Activated B cell treated with CpG ODN at 0.5 μM for 24 hours (primary cell): Measurements from ENCODE around the gene SLC25A1. TPM values are rescaled to one million over a fixed set of nuclear protein-coding genes. Genes with fewer than 3 reads are reported as not detected.

Experiments used
- ATAC-seq: fragments of 200-7000 bp; cut with Tn5 transposase; one replicate; pipeline ENCODE4 v1.10.0; 2021; ENCODE audit warnings: low read depth, mild to moderate bottlenecking, moderate library complexity
- CTCF ChIA-PET: fragments of 350-600 bp; sonication (Branson Sonifier 250); formaldehyde crosslinking; loops from one replicate; lab custom pipeline; 2021; ENCODE audit warnings: antibody characterized with exemption; lab: Charles Lee
- POLR2A ChIA-PET: fragments of 350-600 bp; sonication (Branson Sonifier 250); formaldehyde crosslinking; loops from one replicate; lab custom pipeline; 2021; ENCODE audit warnings: antibody characterized with exemption; lab: Charles Lee
- DNase-seq: peaks from one replicate; pipeline ENCODE4 v3.0.0; 2022
- H3K27ac Mint-ChIP-seq: one replicate; pipeline ENCODE4 v1.8.0; 2020; ENCODE audit warnings: mixed read lengths
- H3K27me3 Mint-ChIP-seq: one replicate; pipeline ENCODE4 v1.8.0; 2021; ENCODE audit warnings: mixed read lengths
- H3K36me3 Mint-ChIP-seq: one replicate; pipeline ENCODE4 v1.8.0; 2021; ENCODE audit warnings: low read depth, mixed read lengths
- H3K4me1 Mint-ChIP-seq: one replicate; pipeline ENCODE4 v1.8.0; 2021; ENCODE audit warnings: mixed read lengths
- H3K4me3 Mint-ChIP-seq: one replicate; pipeline ENCODE4 v1.8.0; 2020; ENCODE audit warnings: mild to moderate bottlenecking, mixed read lengths
- H3K9me3 Mint-ChIP-seq: one replicate; pipeline ENCODE4 v1.8.0; 2020; ENCODE audit warnings: mixed read lengths
- CTCF ChIP-seq: fragments of 200-600 bp; IDR thresholded peaks from one replicate; pipeline ENCODE4 v1.8.0; 2022; ENCODE audit warnings: antibody characterized with exemption, mild to moderate bottlenecking
- intact Hi-C: fragments of 100-400 bp; cut with micrococcal nuclease; formaldehyde crosslinking; loops from one replicate; pipeline ENCODE4 v1.15.1; 2024
- total RNA-seq: library from RNA; stranded (reverse); gene quantifications from 2 replicates; pipeline ENCODE4 v1.2.3, GENCODE V29; 2022

Gene SLC25A1
- total RNA-seq, 1 donor from 2014 or later: 44.2 TPM

- CTCF ChIA-PET: no interaction called here
- TF ChIP-seq CTCF: no peak
- H3K27ac Mint-ChIP-seq: no peak overlapping the region
- H3K4me3 Mint-ChIP-seq: no peak overlapping the region
- no peaks in the 10 kb centered on the region for H3K9me3 Mint-ChIP-seq
- POLR2A ChIA-PET: no interaction called here
- no peaks in the 10 kb centered on the region for H3K4me1 Mint-ChIP-seq
- no peaks in the 10 kb centered on the region for H3K27me3 Mint-ChIP-seq
- no peak for DNase-seq
- no peak for ATAC-seq
- H3K36me3 Mint-ChIP-seq: peaks cover 28% of the 10 kb centered on the region
- intact Hi-C loops: no loop called here
These were observed 49.4 kb downstream of the SLC25A1 start for GRCh38 chr22:19128946-19129727.

DNA sequence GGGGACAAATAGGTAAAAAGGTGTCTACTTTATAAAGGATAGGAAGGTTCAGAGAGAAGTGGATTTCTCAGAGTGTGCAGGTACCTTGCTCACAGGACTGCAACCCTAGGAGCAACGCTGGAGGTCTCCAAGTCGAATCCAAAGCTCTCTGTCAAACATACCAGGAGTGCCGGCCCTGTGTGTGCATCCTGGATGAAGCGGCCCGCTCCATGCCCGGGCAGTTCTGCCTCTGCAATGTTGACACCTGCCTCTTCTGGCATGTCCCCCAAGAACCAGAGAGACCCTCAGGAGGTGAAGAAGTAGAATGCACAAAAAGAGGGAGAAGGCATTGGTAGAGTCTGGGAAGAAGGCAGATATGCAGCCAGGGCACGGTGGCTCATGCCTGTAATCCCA lies 50.5 kb downstream of the SLC25A1 start:
- no peak overlapping the region for H3K4me3 Mint-ChIP-seq
- H3K36me3 Mint-ChIP-seq: peaks cover 19% of the 10 kb centered on the region
- no peak for ATAC-seq
- no peak overlapping the region for H3K27ac Mint-ChIP-seq
- no peaks in the 10 kb centered on the region for H3K27me3 Mint-ChIP-seq
- no peaks in the 10 kb centered on the region for H3K9me3 Mint-ChIP-seq
- TF ChIP-seq CTCF: no peak
- CTCF ChIA-PET: no interaction called here
- POLR2A ChIA-PET: no interaction called here
- intact Hi-C loops: no loop called here
- DNase-seq: no peak
- H3K4me1 Mint-ChIP-seq: peaks cover 1% of the 10 kb centered on the region

DNA sequence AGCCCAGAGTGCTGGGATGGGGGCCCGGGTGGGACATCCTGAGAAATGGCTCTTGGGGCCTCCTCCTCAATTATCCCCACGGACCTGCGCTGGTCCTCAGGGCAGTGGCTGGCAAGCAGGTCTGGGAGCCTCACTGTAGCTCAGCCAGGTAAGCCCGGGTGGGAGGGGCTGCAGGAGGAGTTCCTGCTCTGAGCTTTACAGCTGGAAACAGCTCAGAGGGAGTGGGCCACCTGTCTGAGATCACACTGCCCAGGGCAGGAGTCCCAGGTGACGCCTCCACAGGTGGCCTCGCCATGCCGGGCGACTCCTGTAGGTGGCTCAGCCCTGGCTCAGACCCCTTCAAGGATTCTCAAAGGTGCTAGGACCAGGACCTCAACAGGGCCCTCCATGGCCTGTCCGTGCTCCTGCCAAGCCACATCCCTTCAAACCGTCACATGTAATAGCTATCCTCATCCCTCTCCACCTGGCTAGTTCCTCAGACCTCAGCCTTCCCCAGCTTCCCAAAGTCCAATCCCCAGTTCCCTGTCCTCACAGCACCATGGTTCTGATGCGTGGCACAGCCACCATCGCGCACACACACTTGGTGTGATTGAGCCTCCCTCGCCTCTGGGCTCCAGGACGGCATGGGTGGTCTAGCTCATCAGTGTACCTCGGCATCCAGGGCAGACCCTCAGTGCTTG lies 51.1 kb downstream of the SLC25A1 start:
- no peak for DNase-seq
- intact Hi-C loops: no loop called here
- ChIA-PET POLR2A (no interaction called here), CTCF (no interaction called here)
- Mint-ChIP-seq H3K9me3 (no peaks in the 10 kb centered on the region), H3K27ac (no peak overlapping the region), H3K4me3 (no peak overlapping the region), H3K36me3 (peaks cover 14% of the 10 kb centered on the region), H3K4me1 (peaks cover 7% of the 10 kb centered on the region), H3K27me3 (no peaks in the 10 kb centered on the region)
- TF ChIP-seq CTCF: no peak
- no peak for ATAC-seq

DNA sequence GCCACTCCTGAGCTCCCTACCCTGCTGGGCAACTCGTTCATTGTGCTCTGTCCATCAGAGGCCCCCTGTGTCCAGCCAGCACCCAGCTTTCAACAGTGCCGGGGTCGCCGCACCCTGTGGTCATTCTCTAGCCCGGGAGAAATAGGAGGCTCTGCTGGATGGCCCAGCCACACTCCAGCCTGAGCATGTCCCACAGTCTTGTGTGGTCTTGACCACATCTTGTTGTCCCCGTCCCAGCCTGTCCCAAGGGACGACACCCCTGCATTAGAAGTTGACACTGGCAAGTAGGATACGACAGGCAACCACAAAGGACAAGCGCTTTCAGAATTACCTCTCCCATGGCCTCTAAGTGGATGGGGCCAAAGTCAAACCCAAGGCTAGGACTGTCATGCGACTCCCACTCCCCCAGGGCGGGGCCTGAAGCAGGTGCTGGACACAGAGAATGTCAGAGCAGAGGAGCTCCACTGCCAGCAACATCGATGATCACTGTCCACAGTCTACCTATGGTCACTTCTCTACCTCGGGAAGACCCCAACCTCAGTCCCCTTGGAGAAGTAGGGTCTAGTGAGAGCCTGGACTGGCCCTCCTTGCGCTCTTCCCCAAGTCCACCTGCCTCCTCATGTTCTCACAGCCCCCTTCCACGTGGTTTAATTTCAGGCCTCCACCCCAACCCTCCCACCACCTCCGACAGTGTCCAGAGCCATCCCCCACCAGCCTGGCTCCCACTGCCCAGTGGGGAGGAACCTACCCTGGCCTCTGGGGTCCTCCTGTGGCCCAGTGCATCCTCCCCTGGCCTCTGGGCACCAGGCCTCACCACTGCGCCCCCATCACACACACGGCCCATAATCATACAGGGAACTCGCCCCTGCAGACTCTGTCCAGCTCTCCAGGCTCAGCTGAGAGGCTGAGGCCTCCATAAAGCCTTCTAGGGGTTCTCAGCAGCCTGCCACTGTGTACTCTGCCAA lies 51.9 kb downstream of the SLC25A1 start:
- H3K27ac Mint-ChIP-seq: no peak overlapping the region
- DNase-seq (no peak), ATAC-seq (no peak)
- ChIA-PET POLR2A (no interaction called here), CTCF (interaction anchor here (1.1 kb wide), 1 partner anchor 17 kb away, joined by 3 read pairs; the partner anchor contains the start of gene ESS2)
- H3K36me3 Mint-ChIP-seq: peaks cover 6% of the 10 kb centered on the region
- H3K4me3 Mint-ChIP-seq: no peak overlapping the region
- H3K4me1 Mint-ChIP-seq: peaks cover 7% of the 10 kb centered on the region
- no peaks in the 10 kb centered on the region for H3K9me3 Mint-ChIP-seq
- no peak for TF ChIP-seq CTCF
- intact Hi-C loops: no loop called here
- H3K27me3 Mint-ChIP-seq: no peaks in the 10 kb centered on the region

Other genes starting within 250 kb of the SLC25A1 start
- gene PRODH, start 242.4 kb downstream of the SLC25A1 start, total RNA-seq: not detected in 2 replicates
- 29.3 and 33.2 TPM in 2 replicates for gene DGCR2, start 56.3 kb downstream of the SLC25A1 start, total RNA-seq
- 0.13 TPM in 1 of 2 replicates, not detected in the other for gene TSSK2, start 47.4 kb downstream of the SLC25A1 start, total RNA-seq
- 14.9 and 17.2 TPM in 2 replicates for gene ESS2, start 34.1 kb downstream of the SLC25A1 start, total RNA-seq
- not detected in 2 replicates for gene GSC2, start 28.4 kb downstream of the SLC25A1 start, total RNA-seq
- gene CLTCL1, start 113.0 kb upstream of the SLC25A1 start, total RNA-seq: 2.7 and 5.0 TPM in 2 replicates